Uterus (tissue), 2 donors: Measurements from ENCODE around the gene EHMT1.

Experiments
- CTCF ChIP-seq, 4 experiments: fragments of 200-600 bp in 2 of 4; fragments of 450-650 bp in 2 of 4; sonication (generic) in 2 of 4; IDR thresholded peaks; one replicate each; pipeline ENCODE4 v1.5.1; 2016 to 2019; ENCODE audit warnings: antibody characterized with exemption in 4 of 4, mild to moderate bottlenecking in 2 of 4, moderate library complexity in 1 of 4
- POLR2A ChIP-seq, 2 donors: fragments of 450-650 bp; IDR thresholded peaks; one replicate each; pipeline ENCODE4 v1.6.1; 2016; ENCODE audit warnings: antibody characterized with exemption in 2 of 2, mild to moderate bottlenecking in 1 of 2, moderate library complexity in 1 of 2

GRCh38 chr9:137702615-137703379 lies 84.0 kb downstream of the EHMT1 start:
- TF ChIP-seq CTCF (IDR thresholded peaks at IDR 0.05) (no peak), POLR2A (IDR thresholded peaks at IDR 0.05) (no peak)
